ENCODE data around the gene SERINC5.
"Not testable (repeated sequence)": the region's sequence is repeated elsewhere in the genome, so short reads cannot be mapped to it uniquely, and the experiment has no call there.

Gene SERINC5

GRCh38 chr5:80193401-80193800 is 62.4 kb downstream of the SERINC5 start:
- DNase-seq: no peak

- peak; percentile 29 for DNase-seq
These were observed 63.2 kb downstream of the SERINC5 start for GRCh38 chr5:80192507-80193241.

GRCh38 chr5:80191991-80192398 is 63.9 kb downstream of the SERINC5 start:
- peak; percentile 57 for DNase-seq

GRCh38 chr5:80191397-80191796 is 64.5 kb downstream of the SERINC5 start:
- no peak for DNase-seq

- peak; percentile 33 for DNase-seq
These were observed 64.9 kb downstream of the SERINC5 start for GRCh38 chr5:80190960-80191359.

- DNase-seq: no peak
These were observed 66.1 kb downstream of the SERINC5 start for GRCh38 chr5:80189701-80190100.

GRCh38 chr5:80189201-80189600 is 66.6 kb downstream of the SERINC5 start:
- peak; percentile 28 for DNase-seq

GRCh38 chr5:80187421-80188090 is 68.3 kb downstream of the SERINC5 start:
- no peak for DNase-seq

GRCh38 chr5:80185535-80185934 is 70.3 kb downstream of the SERINC5 start:
- not testable (repeated sequence) for DNase-seq

- no peak for DNase-seq
These were observed 70.8 kb downstream of the SERINC5 start for GRCh38 chr5:80185095-80185494.

GRCh38 chr5:80184235-80185023 is 71.4 kb downstream of the SERINC5 start:
- no peak for DNase-seq

GRCh38 chr5:80183728-80184234 is 72.1 kb downstream of the SERINC5 start:
- peak; percentile 28 for DNase-seq

- peak; percentile 22 for DNase-seq
These were observed 72.9 kb downstream of the SERINC5 start for GRCh38 chr5:80182809-80183580.

- DNase-seq: peak; percentile 79
These were observed 74.1 kb downstream of the SERINC5 start for GRCh38 chr5:80181618-80182211.

- DNase-seq: no peak
These were observed 78.6 kb downstream of the SERINC5 start for GRCh38 chr5:80177236-80177635.

- DNase-seq: no peak
These were observed 80.5 kb downstream of the SERINC5 start for GRCh38 chr5:80175337-80175736.

GRCh38 chr5:80174790-80175189 is 81.1 kb downstream of the SERINC5 start:
- DNase-seq: no peak

GRCh38 chr5:80172067-80172695 is 83.7 kb downstream of the SERINC5 start:
- no peak for DNase-seq

GRCh38 chr5:80170117-80170535 is 85.7 kb downstream of the SERINC5 start:
- DNase-seq: no peak

GRCh38 chr5:80168388-80169028 is 87.3 kb downstream of the SERINC5 start:
- no peak for DNase-seq

- DNase-seq: no peak
These were observed 90.4 kb downstream of the SERINC5 start for GRCh38 chr5:80165452-80165851.
